Thyroid gland (tissue), 4 donors: ENCODE measurements around the gene CEBPG. TPM values are rescaled to one million over a fixed set of nuclear protein-coding genes. Genes with fewer than 3 reads are reported as not detected.

Source experiments
- DNase-seq, 2 donors: peaks; one replicate each; pipeline ENCODE4 v3.0.0-alpha.2; 2019
- H3K27ac ChIP-seq, 3 donors: fragments of 200-600 bp; sonication (generic); 1 replicate in 2 of 3; 2 replicates in 1 of 3; pipeline ENCODE4 v1.5.1; 2016 to 2019; ENCODE audit warnings: mild to moderate bottlenecking in 1 of 3, moderate library complexity in 1 of 3
- H3K27me3 ChIP-seq: fragments of 200-600 bp; sonication (generic); one replicate; pipeline ENCODE4 v1.5.1; 2019
- H3K36me3 ChIP-seq, 2 donors: fragments of 200-600 bp; sonication (generic); one replicate each; pipeline ENCODE4 v1.5.1; 2016 to 2019
- H3K4me1 ChIP-seq, 2 donors: fragments of 200-600 bp; sonication (generic); one replicate each; pipeline ENCODE4 v1.5.1; 2017 to 2019
- H3K4me3 ChIP-seq, 3 donors: fragments of 200-600 bp; sonication (generic); replicated peaks in 1 of 3; 1 replicate in 2 of 3; 2 replicates in 1 of 3; pipeline ENCODE4 v1.5.1; 2016; ENCODE audit warnings: mild to moderate bottlenecking in 1 of 3
- H3K9me3 ChIP-seq: fragments of 200-600 bp; sonication (generic); one replicate; pipeline ENCODE4 v1.5.1; 2017
- POLR2A ChIP-seq, 2 donors: fragments of 450-650 bp; IDR thresholded peaks; one replicate each; pipeline ENCODE4 v1.6.1; 2017; ENCODE audit warnings: antibody characterized with exemption in 2 of 2, mild to moderate bottlenecking in 2 of 2, moderate library complexity in 1 of 2
- WGBS, 2 donors: methylation state at CpG; one replicate each; pipeline ENCODE4 v1.1.5; 2017; 5-methylcytosine and 5-hydroxymethylcytosine counted together
- intact Hi-C: fragments of 100-400 bp; cut with DNase I; formaldehyde crosslinking; loops from one replicate; pipeline ENCODE4 v1.15.1; 2023
- total RNA-seq, 4 donors: library from RNA; depleted of rRNA; stranded (reverse); fragments of >200 nt; gene quantifications; one replicate each; pipeline ENCODE4 v1.2.3, GENCODE V29; 2016
- TF ChIP-seq, protein P1 (sequence below), 6 experiments: fragments of 200-600 bp in 3 of 6; fragments of 450-650 bp in 3 of 6; sonication (generic) in 3 of 6; IDR thresholded peaks; one replicate each; pipeline ENCODE4 v1.5.1; 2016 to 2019; ENCODE audit warnings: antibody characterized with exemption in 6 of 6, mild to moderate bottlenecking in 2 of 6, inconsistent platforms in 1 of 6, moderate library complexity in 1 of 6

CEBPG gene
- total RNA-seq, 4 donors from 2014 or later, result 19.8 to 33.8 (median 26.7) TPM

DNA sequence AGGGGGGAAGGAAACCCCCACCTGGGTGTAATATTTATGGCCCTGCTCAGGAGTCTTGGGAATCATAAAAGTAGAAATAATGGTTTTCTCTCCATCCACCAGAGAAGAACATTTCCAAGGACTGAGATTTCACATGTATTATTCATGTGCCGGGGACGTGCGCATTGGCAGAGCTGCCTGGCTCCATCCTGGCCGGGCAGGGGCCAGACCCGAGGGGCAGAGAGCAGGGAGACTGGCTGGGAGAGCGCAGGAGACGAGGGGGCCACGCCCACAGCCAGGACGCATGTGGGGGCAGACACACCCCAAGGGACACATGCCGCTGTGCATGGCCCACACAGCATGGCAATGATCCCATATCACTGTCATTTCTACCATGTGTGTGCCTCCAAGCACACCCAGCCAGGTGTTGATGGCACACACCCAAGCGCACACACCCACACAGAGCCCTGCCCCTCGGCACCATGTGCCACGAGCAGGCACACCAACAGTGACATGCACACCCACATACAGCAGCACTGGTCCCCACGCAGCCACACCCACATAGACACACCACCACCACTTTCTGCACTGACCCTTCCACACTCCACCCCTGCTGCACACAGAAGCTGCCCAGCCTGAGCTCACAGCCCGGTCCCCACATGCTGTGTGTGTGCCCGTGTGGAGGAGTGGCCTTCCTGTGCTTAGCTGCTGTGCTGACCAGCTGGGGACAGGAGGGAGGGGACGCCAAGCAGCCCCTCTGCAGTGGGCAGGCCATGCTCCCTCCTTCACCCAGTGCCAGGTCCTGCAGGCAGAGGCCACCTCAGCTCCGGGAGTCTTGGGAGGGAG is 39.3 kb downstream of the CEBPG start:
- Histone ChIP-seq H3K27ac (no peak overlapping the region), H3K27me3 (no peaks in the 10 kb centered on the region), H3K4me1 (no peaks in the 10 kb centered on the region), H3K9me3 (no peaks in the 10 kb centered on the region), H3K36me3 (no peaks in the 10 kb centered on the region), H3K4me3 (no peak overlapping the region)
- TF ChIP-seq POLR2A (IDR thresholded peaks at IDR 0.05), result no peak
- TF ChIP-seq, protein P1, sequence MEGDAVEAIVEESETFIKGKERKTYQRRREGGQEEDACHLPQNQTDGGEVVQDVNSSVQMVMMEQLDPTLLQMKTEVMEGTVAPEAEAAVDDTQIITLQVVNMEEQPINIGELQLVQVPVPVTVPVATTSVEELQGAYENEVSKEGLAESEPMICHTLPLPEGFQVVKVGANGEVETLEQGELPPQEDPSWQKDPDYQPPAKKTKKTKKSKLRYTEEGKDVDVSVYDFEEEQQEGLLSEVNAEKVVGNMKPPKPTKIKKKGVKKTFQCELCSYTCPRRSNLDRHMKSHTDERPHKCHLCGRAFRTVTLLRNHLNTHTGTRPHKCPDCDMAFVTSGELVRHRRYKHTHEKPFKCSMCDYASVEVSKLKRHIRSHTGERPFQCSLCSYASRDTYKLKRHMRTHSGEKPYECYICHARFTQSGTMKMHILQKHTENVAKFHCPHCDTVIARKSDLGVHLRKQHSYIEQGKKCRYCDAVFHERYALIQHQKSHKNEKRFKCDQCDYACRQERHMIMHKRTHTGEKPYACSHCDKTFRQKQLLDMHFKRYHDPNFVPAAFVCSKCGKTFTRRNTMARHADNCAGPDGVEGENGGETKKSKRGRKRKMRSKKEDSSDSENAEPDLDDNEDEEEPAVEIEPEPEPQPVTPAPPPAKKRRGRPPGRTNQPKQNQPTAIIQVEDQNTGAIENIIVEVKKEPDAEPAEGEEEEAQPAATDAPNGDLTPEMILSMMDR (IDR thresholded peaks at IDR 0.05), result no peak
- no peak for DNase-seq
- intact Hi-C loops, result no loop called here
- 84 to 91% methylated on average over 16 to 18 of the region's 18 CpGs for WGBS, 2 donors

DNA sequence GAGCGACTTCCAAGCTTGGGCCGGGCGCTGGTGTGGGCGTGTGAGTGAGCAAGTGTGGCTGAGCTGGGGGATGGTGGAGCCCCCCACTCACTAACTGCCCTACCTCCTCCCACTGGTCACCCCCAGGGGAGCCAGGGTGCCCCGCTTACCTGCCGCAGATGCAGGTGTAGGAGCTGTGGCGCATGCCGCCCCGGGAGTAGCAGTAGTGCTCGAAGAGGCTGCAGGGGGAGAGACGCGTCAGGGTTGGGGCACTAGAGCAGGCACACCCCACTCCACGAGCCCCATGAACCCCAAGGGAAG is 39.9 kb downstream of the CEBPG start:
- no peak overlapping the region for H3K27ac ChIP-seq
- H3K4me1 ChIP-seq, result no peaks in the 10 kb centered on the region
- H3K4me3 ChIP-seq, result no peak overlapping the region
- DNase-seq, result no peak
- H3K9me3 ChIP-seq, result no peaks in the 10 kb centered on the region
- intact Hi-C loops, result no loop called here
- H3K27me3 ChIP-seq, result no peaks in the 10 kb centered on the region
- 95 to 98% methylated on average over 7 to 12 of the region's 13 CpGs for WGBS, 2 donors
- no peaks in the 10 kb centered on the region for H3K36me3 ChIP-seq
- TF ChIP-seq, protein P1 (IDR thresholded peaks at IDR 0.05), result no peak

DNA sequence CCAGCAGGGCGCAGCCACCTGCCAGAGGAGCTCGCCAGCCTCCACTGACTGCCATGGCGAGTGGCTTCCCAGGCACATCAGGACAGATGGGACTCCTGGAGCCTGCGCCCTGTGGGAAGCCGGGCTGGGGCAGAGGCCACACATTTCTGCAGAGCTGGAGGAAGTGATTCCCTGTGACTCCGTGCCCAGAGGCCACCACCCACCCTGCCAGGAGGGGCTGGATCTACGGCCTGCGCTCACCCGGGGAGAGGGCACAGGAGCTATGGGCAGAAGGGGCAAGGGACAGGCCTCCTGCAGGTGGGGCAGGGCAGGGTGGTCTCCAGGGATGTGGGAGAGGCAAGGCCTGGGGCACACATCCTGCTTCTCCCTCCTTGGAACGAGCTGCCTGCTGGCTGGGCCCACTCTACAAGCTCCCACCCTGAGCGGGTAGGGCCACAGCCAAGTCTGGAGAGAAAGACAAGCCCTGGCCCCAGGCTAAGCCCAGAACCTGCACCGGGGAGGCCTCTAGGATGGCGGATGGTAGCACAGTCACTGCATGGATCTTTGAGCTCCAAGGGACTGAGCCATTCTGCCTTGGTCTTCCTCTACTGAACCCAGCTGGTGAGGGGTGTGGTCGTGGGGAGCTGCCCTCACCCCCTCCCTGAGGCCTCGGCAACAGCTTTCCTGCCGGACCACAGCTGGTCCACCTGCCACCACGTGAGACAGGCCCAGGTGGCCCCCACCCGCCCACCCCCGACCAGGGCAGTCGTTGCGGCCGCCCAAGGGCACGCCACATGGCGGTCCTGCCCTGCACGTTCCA is 40.6 kb downstream of the CEBPG start:
- intact Hi-C loops, result no loop called here
- Histone ChIP-seq H3K27ac (no peak overlapping the region), H3K4me3 (no peak overlapping the region), H3K27me3 (no peaks in the 10 kb centered on the region), H3K4me1 (no peaks in the 10 kb centered on the region), H3K9me3 (no peaks in the 10 kb centered on the region), H3K36me3 (no peaks in the 10 kb centered on the region)
- no peak for DNase-seq
- TF ChIP-seq POLR2A (IDR thresholded peaks at IDR 0.05), result no peak
- TF ChIP-seq, protein P1 (IDR thresholded peaks at IDR 0.05), result no peak
- 87 to 90% methylated on average over 7 to 19 of the region's 25 CpGs for WGBS, 2 donors

DNA sequence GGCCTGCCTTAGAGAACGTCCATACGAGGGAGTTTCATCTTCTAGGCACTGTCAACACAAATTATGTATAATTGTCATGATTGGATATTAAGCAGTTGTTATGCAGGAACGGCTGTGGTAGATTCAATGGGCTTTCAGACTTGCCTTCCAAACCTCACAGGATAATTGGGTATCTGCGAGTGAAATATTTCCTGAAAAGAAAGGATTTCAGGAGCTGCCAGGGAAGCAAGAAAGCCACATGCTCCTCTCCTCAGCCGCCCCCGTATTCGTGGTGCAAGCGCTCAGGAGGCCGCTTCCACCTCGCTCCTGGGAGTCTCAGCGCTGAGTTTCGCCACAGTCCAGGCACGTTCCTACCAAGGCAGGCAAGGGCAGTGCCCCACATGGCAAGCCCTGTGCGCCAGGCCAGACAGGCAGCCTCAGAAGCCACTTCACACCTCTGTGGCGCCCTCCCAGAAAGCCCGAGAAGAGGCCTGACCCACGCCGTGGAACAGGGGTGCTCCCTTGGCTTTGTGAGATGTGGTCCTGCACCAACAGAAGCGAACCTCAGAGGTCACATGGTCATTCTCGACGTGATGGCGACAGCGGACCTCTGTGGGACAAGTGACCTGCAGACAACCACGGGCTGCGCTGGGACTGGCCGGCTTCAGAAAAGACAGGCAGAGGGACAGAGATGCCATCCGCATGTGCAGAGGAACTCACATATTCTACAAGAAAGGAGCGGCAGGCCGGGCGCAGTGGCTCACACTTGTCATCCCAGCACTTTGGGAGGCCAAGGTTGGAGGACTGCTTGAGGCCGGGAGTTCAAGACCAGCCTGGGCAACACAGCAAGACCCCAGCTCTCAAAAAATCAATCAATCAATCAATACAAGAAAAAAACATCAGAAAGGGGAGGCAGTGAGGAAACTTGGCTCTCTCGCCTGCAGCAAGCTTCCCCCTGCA is 41.4 kb downstream of the CEBPG start:
- WGBS, 2 donors, result 91 to 94% methylated on average over 32 of the region's 32 CpGs
- no peaks in the 10 kb centered on the region for H3K36me3 ChIP-seq
- TF ChIP-seq, protein P1 (IDR thresholded peaks at IDR 0.05), result no peak
- TF ChIP-seq POLR2A (IDR thresholded peaks at IDR 0.05), result no peak
- no peaks in the 10 kb centered on the region for H3K27me3 ChIP-seq
- DNase-seq, result no peak
- no peaks in the 10 kb centered on the region for H3K9me3 ChIP-seq
- H3K4me1 ChIP-seq, result no peaks in the 10 kb centered on the region
- no peak overlapping the region for H3K4me3 ChIP-seq
- intact Hi-C loops, result loop anchor here (5.0 kb wide), 1 partner anchor 357 kb away; no protein-coding TSS in a partner anchor
- no peak overlapping the region for H3K27ac ChIP-seq
